K562 (cell line): ENCODE data around the gene PRM3. TPM values are rescaled to one million over a fixed set of nuclear protein-coding genes. Genes with fewer than 3 reads are reported as not detected.

Experiments used
- CBFA2T3 ChIP-seq: fragments of 450-650 bp; IDR thresholded peaks from 2 replicates; pipeline ENCODE4 v1.6.1; 2017
- CBFB ChIP-seq: sonication (generic); formaldehyde crosslinking; IDR thresholded peaks from 2 replicates; pipeline ENCODE4 v1.4.0; 2020; ENCODE audit warnings: mild to moderate bottlenecking, missing genetic modification reagents
- CTBP1 ChIP-seq: fragments of 450-650 bp; IDR thresholded peaks from 2 replicates; pipeline ENCODE4 v1.6.1; 2016; ENCODE audit warnings: borderline replicate concordance
- ELK3 ChIP-seq: fragments of 450-650 bp; formaldehyde crosslinking; IDR thresholded peaks from 2 replicates; pipeline ENCODE4 v1.4.0; 2020; ENCODE audit warnings: mild to moderate bottlenecking
- JUNB ChIP-seq: fragments of 450-650 bp; formaldehyde crosslinking; conservative IDR thresholded peaks from 2 replicates; pipeline ENCODE4 v1.4.0; 2020; ENCODE audit warnings: mild to moderate bottlenecking
- L3MBTL2 ChIP-seq: fragments of 450-650 bp; IDR thresholded peaks from 2 replicates; pipeline ENCODE4 v1.6.1; 2016; ENCODE audit warnings: mild to moderate bottlenecking, moderate library complexity
- MTF1 ChIP-seq: fragments of 250-450 bp; sonication (Bioruptor Pico); IDR thresholded peaks from 2 replicates; pipeline ENCODE4 v1.9.0; 2021; ENCODE audit warnings: moderate library complexity, mild to moderate bottlenecking, inconsistent platforms, borderline replicate concordance
- NFYB ChIP-seq: IDR thresholded peaks from 2 replicates; pipeline ENCODE4 v1.6.1; 2011; ENCODE audit warnings: mild to moderate bottlenecking, moderate library complexity; ENCODE audit not compliant: insufficient read length; ENCODE audit errors: extremely low read depth
- NUFIP1 ChIP-seq: fragments of 450-650 bp; IDR thresholded peaks from 2 replicates; pipeline ENCODE4 v1.6.1; 2018; ENCODE audit not compliant: partially characterized antibody
- SOX6 ChIP-seq: fragments of 450-650 bp; IDR thresholded peaks from 2 replicates; pipeline ENCODE4 v1.6.1; 2014; ENCODE audit warnings: mild to moderate bottlenecking
- TCFL5 ChIP-seq: fragments of 250-450 bp; sonication (Bioruptor Pico); conservative IDR thresholded peaks from 2 replicates; pipeline ENCODE4 v1.6.1; 2021; ENCODE audit warnings: mild to moderate bottlenecking, moderate library complexity, matching md5 sums
- ZBTB26 ChIP-seq: fragments of 450-650 bp; formaldehyde crosslinking; IDR thresholded peaks from 2 replicates; pipeline ENCODE4 v1.4.0; 2022; ENCODE audit warnings: missing genetic modification characterization
- ZFP91 ChIP-seq: sonication (generic); formaldehyde crosslinking; IDR thresholded peaks from 2 replicates; pipeline ENCODE4 v1.8.0; 2022; ENCODE audit warnings: mild to moderate bottlenecking, missing genetic modification reagents
- ZNF165 ChIP-seq: fragments of 250-450 bp; sonication (Bioruptor Pico); IDR thresholded peaks from 2 replicates; pipeline ENCODE4 v1.4.0; 2020; ENCODE audit warnings: borderline replicate concordance
- ZNF184 ChIP-seq: sonication (generic); formaldehyde crosslinking; IDR thresholded peaks from 2 replicates; pipeline ENCODE4 v1.5.0; 2020; ENCODE audit warnings: missing genetic modification reagents
- ZNF263 ChIP-seq: sonication (generic); formaldehyde crosslinking; IDR thresholded peaks from 2 replicates; pipeline ENCODE4 v1.8.0; 2022; ENCODE audit warnings: mild to moderate bottlenecking, missing genetic modification reagents, borderline replicate concordance
- ZNF512 ChIP-seq: IDR thresholded peaks from 2 replicates; pipeline ENCODE4 v1.6.1; 2016; ENCODE audit warnings: missing genetic modification characterization, missing compliant biosample characterization
- ZNF766 ChIP-seq: fragments of 200-800 bp; sonication (Bioruptor generic); conservative IDR thresholded peaks from 2 replicates; pipeline ENCODE4 v1.6.1; 2016; ENCODE audit warnings: missing genetic modification characterization, missing compliant biosample characterization
- ZNF79 ChIP-seq: fragments of 250-450 bp; sonication (Bioruptor Pico); IDR thresholded peaks from 2 replicates; pipeline ENCODE4 v1.4.0; 2020; ENCODE audit warnings: low read depth, mild to moderate bottlenecking, moderate library complexity
- polyA plus RNA-seq, 8 experiments: library from polyadenylated mRNA; depleted of rRNA in 4 of 8; stranded (reverse) in 5 of 8; unstranded in 3 of 8; fragments of >200 nt; fragmentation: Nextera tagmentation in 2 of 8; fragmentation: Illumina TruSeq in 1 of 8; extraction: Ambion mirVana in 2 of 8; extraction: Trizol in 1 of 8; gene quantifications; 2 replicates each; pipeline versions ENCODE4 v1.2.1 to v1.2.3, GENCODE V29; 2011 to 2014; ENCODE audit warnings: inconsistent platforms in 1 of 8, missing spikeins in 1 of 8
- total RNA-seq, 7 experiments: library from RNA; depleted of rRNA in 6 of 7; stranded (reverse); fragments of >200 nt in 6 of 7; fragmentation: Illumina TruSeq in 2 of 7; extraction: Trizol in 2 of 7; gene quantifications; 2 replicates each; pipeline versions ENCODE4 v1.2.1 to v1.2.3, GENCODE V29; 2011 to 2021; ENCODE audit warnings: low replicate concordance in 1 of 7
- TF ChIP-seq, protein P1 (sequence below), 2 experiments: fragments of 450-650 bp in 1 of 2; sonication (generic) in 1 of 2; formaldehyde crosslinking in 1 of 2; IDR thresholded peaks in 1 of 2; conservative IDR thresholded peaks in 1 of 2; 2 replicates each; pipeline versions ENCODE4 v1.6.1 to v1.8.1; 2016 to 2023; ENCODE audit warnings: mild to moderate bottlenecking in 2 of 2, moderate library complexity in 2 of 2, inconsistent platforms in 1 of 2, missing genetic modification reagents in 1 of 2
- TF ChIP-seq, protein P2 (sequence below): fragments of 250-450 bp; sonication (Bioruptor Pico); IDR thresholded peaks from 2 replicates; pipeline ENCODE4 v1.8.0; 2021; ENCODE audit warnings: moderate library complexity, mild to moderate bottlenecking, inconsistent platforms

PRM3 gene
- total and polyA plus RNA-seq, 9 of the 15 experiments (the other 6 are each of a cell fraction or from before 2014, with no cell fraction given): not detected

- TF ChIP-seq, protein P1, sequence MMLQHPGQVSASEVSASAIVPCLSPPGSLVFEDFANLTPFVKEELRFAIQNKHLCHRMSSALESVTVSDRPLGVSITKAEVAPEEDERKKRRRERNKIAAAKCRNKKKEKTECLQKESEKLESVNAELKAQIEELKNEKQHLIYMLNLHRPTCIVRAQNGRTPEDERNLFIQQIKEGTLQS (IDR thresholded peaks at IDR 0.05): peak; percentile 23; the same call in 1 of the 2 replicates
- TF ChIP-seq, protein P1 (CRISPR knock-in tag; conservative IDR thresholded peaks at IDR 0.05): no peak
- TF ChIP-seq ZNF184 (CRISPR knock-in tag): no peak
- TF ChIP-seq JUNB (CRISPR knock-in tag): no peak
- peak; percentile 84 for TF ChIP-seq SOX6
- TF ChIP-seq, protein P2, sequence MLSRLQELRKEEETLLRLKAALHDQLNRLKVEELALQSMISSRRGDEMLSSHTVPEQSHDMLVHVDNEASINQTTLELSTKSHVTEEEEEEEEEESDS (CRISPR knock-in tag): no peak
- no peak for TF ChIP-seq ZFP91 (CRISPR knock-in tag)
- no peak for TF ChIP-seq NUFIP1
- 0 out of 2 replicates have a peak, but pooled peaks have one; percentile 63 for TF ChIP-seq TCFL5 (CRISPR knock-in tag)
- TF ChIP-seq ZNF263 (CRISPR knock-in tag): peak; percentile 55; the same call in 1 of the 2 replicates
- peak; percentile 75; the same call in 1 of the 2 replicates for TF ChIP-seq ZNF79 (CRISPR knock-in tag)
- TF ChIP-seq ZBTB26 (CRISPR knock-in tag): no peak
- TF ChIP-seq CBFB (CRISPR knock-in tag): no peak
- TF ChIP-seq NFYB: no peak
- TF ChIP-seq L3MBTL2: peak; percentile 98
- TF ChIP-seq CBFA2T3: peak; percentile 74
- no peak for TF ChIP-seq ELK3 (CRISPR knock-in tag)
- TF ChIP-seq MTF1: no peak
- peak; percentile 100 for TF ChIP-seq ZNF766 (CRISPR knock-in tag)
- peak; percentile 72; the same call in 1 of the 2 replicates for TF ChIP-seq ZNF512 (tag)
- peak; percentile 95 for TF ChIP-seq CTBP1
- TF ChIP-seq ZNF165 (CRISPR knock-in tag): 0 out of 2 replicates have a peak, but pooled peaks have one; percentile 89
Observed at GRCh38 chr16:11232852-11233726, 40.3 kb downstream of the PRM3 start (continued).
